Neural cell (in vitro differentiated cells): ENCODE data around the gene OR56A5. TPM values are rescaled to one million over a fixed set of nuclear protein-coding genes. Genes with fewer than 3 reads are reported as not detected.

Experiments
- H2AFZ ChIP-seq: fragments of 200-600, 300-800 bp; sonication (generic), shearing (Covaris generic); 2 replicates; pipeline ENCODE4 v1.6.0; 2014; ENCODE audit warnings: low read depth, mild to moderate bottlenecking, antibody characterized with exemption, low read length, moderate library complexity
- H3F3A ChIP-seq: fragments of 200-600 bp; shearing (Covaris generic); 2 replicates; pipeline ENCODE4 v1.6.1; 2016; ENCODE audit warnings: mild to moderate bottlenecking, moderate library complexity, mixed read lengths, antibody characterized with exemption, low read length; ENCODE audit not compliant: insufficient read depth, poor library complexity, severe bottlenecking
- H3K27ac ChIP-seq: fragments of 200-600, 300-800 bp; sonication (generic), shearing (Covaris generic); 2 replicates; pipeline ENCODE4 v1.5.1; 2014; ENCODE audit warnings: mild to moderate bottlenecking, low read length, moderate library complexity
- H3K27me3 ChIP-seq: fragments of 300-800, 200-600 bp; sonication (generic), shearing (Covaris generic); 2 replicates; pipeline ENCODE4 v1.6.0; 2014; ENCODE audit warnings: mild to moderate bottlenecking, low read depth, low read length, moderate library complexity; ENCODE audit not compliant: insufficient read depth
- H3K36me3 ChIP-seq: fragments of 300-800, 200-600 bp; sonication (generic), shearing (Covaris generic); 2 replicates; pipeline ENCODE4 v1.5.1; 2014; ENCODE audit warnings: mild to moderate bottlenecking, antibody characterized with exemption, low read length, moderate library complexity; ENCODE audit not compliant: insufficient read depth
- H3K4me2 ChIP-seq: fragments of 300-800, 200-600 bp; sonication (generic), shearing (Covaris generic); 2 replicates; pipeline ENCODE4 v1.6.0; 2014; ENCODE audit warnings: mild to moderate bottlenecking, low read length
- H3K4me3 ChIP-seq: fragments of 300-800, 200-600 bp; sonication (generic), shearing (Covaris generic); 2 replicates; pipeline ENCODE4 v1.5.1; 2014; ENCODE audit warnings: mild to moderate bottlenecking, low read length, moderate library complexity
- H3K79me2 ChIP-seq: fragments of 200-600 bp; shearing (Covaris generic); replicated peaks from 2 replicates; pipeline ENCODE4 v1.6.0; 2014; ENCODE audit warnings: mild to moderate bottlenecking, low read length, moderate library complexity; ENCODE audit not compliant: insufficient read depth
- H3K9ac ChIP-seq: fragments of 300-800, 200-600 bp; sonication (generic), shearing (Covaris generic); 2 replicates; pipeline ENCODE4 v1.6.1; 2016; ENCODE audit warnings: mild to moderate bottlenecking, low read length, mixed read lengths
- H3K9me2 ChIP-seq: fragments of 200-600 bp; shearing (Covaris generic); 2 replicates; pipeline ENCODE4 v1.6.1; 2016; ENCODE audit warnings: mild to moderate bottlenecking, low read length, mixed read lengths; ENCODE audit not compliant: insufficient read depth
- H3K9me3 ChIP-seq: fragments of 200-600, 300-800 bp; sonication (generic), shearing (Covaris generic); 2 replicates; pipeline ENCODE4 v1.6.1; 2016; ENCODE audit warnings: mild to moderate bottlenecking, mixed run types, low read length, moderate library complexity, mixed read lengths
- H4K20me1 ChIP-seq: fragments of 200-600 bp; shearing (Covaris generic); 2 replicates; pipeline ENCODE4 v1.6.1; 2016; ENCODE audit warnings: mild to moderate bottlenecking, mixed run types; ENCODE audit not compliant: insufficient read depth
- EP300 ChIP-seq: fragments of 450-650 bp; conservative IDR thresholded peaks from 2 replicates; pipeline ENCODE4 v1.6.1; 2014; ENCODE audit warnings: antibody characterized with exemption, mild to moderate bottlenecking, moderate library complexity; ENCODE audit not compliant: poor library complexity, severe bottlenecking
- EZH2 ChIP-seq: fragments of 200-600, 300-800 bp; shearing (Covaris generic), sonication (generic); IDR thresholded peaks from 2 replicates; pipeline ENCODE4 v1.6.1; 2014; ENCODE audit warnings: antibody characterized with exemption, low read length, borderline replicate concordance, mild to moderate bottlenecking; ENCODE audit not compliant: insufficient read depth, poor library complexity, severe bottlenecking
- MXI1 ChIP-seq: fragments of 450-650 bp; conservative IDR thresholded peaks from 2 replicates; pipeline ENCODE4 v1.6.1; 2014; ENCODE audit warnings: antibody characterized with exemption, mild to moderate bottlenecking; ENCODE audit not compliant: poor library complexity, severe bottlenecking
- POLR2AphosphoS5 ChIP-seq: IDR thresholded peaks from 2 replicates; pipeline ENCODE4 v1.6.1; 2012
- RAD21 ChIP-seq: fragments of 450-650 bp; conservative IDR thresholded peaks from 2 replicates; pipeline ENCODE4 v1.6.1; 2014; ENCODE audit warnings: antibody characterized with exemption, mild to moderate bottlenecking, moderate library complexity
- SMC3 ChIP-seq: fragments of 450-650 bp; conservative IDR thresholded peaks from 2 replicates; pipeline ENCODE4 v1.6.1; 2014; ENCODE audit warnings: antibody characterized with exemption, mild to moderate bottlenecking, moderate library complexity; ENCODE audit not compliant: poor library complexity
- TAF1 ChIP-seq: IDR thresholded peaks from 2 replicates; pipeline ENCODE4 v1.6.1; 2012; ENCODE audit warnings: low read depth
- polyA plus RNA-seq: library from polyadenylated mRNA; depleted of rRNA; stranded (reverse); fragments of >200 nt; gene quantifications from 2 replicates; pipeline ENCODE4 v1.2.3, GENCODE V29; 2014
- TF ChIP-seq, protein P1 (sequence below): fragments of 450-650 bp; IDR thresholded peaks from 2 replicates; pipeline ENCODE4 v1.5.1; 2014; ENCODE audit warnings: antibody characterized with exemption, mild to moderate bottlenecking, moderate library complexity; ENCODE audit not compliant: poor library complexity, severe bottlenecking
- TF ChIP-seq, protein P2 (sequence below): IDR thresholded peaks from 2 replicates; pipeline ENCODE4 v1.6.1; 2012; ENCODE audit warnings: borderline replicate concordance

Gene OR56A5
- polyA plus RNA-seq, 1 donor from 2014 or later = not detected

DNA sequence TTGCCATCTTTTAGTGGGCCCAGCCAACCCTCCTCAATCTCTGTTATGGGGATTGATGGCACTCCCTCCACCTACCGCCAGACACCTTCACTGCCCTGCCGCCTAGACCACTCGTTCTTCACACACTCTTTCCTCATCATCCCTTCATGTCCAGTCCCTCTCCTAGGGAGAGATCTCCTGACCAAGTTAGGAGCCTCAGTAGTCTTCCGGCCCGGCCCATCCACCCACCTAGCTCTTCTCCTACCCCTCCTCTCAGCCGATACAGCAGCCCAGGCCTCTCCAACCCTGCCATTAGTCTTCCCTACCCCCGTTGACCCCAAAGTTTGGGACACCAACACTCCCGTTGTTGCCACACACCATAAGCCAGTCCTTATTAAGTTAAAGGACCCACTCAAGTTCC, 37.2 kb downstream of the OR56A5 start:
- no peaks in the 10 kb centered on the region for H3F3A ChIP-seq
- no peak overlapping the region for H3K9ac ChIP-seq
- no peaks in the 10 kb centered on the region for H3K9me2 ChIP-seq
- H3K27me3 ChIP-seq = no peaks in the 10 kb centered on the region
- no peak overlapping the region for H2AFZ ChIP-seq
- no peak overlapping the region for H3K27ac ChIP-seq
- H3K4me2 ChIP-seq = no peak overlapping the region
- no peak for TF ChIP-seq EP300
- TF ChIP-seq RAD21 = no peak
- no peak for TF ChIP-seq TAF1
- TF ChIP-seq, protein P1, sequence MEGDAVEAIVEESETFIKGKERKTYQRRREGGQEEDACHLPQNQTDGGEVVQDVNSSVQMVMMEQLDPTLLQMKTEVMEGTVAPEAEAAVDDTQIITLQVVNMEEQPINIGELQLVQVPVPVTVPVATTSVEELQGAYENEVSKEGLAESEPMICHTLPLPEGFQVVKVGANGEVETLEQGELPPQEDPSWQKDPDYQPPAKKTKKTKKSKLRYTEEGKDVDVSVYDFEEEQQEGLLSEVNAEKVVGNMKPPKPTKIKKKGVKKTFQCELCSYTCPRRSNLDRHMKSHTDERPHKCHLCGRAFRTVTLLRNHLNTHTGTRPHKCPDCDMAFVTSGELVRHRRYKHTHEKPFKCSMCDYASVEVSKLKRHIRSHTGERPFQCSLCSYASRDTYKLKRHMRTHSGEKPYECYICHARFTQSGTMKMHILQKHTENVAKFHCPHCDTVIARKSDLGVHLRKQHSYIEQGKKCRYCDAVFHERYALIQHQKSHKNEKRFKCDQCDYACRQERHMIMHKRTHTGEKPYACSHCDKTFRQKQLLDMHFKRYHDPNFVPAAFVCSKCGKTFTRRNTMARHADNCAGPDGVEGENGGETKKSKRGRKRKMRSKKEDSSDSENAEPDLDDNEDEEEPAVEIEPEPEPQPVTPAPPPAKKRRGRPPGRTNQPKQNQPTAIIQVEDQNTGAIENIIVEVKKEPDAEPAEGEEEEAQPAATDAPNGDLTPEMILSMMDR = no peak
- no peak for TF ChIP-seq SMC3
- TF ChIP-seq MXI1 = no peak
- no peaks in the 10 kb centered on the region for H3K9me3 ChIP-seq
- no peaks in the 10 kb centered on the region for H4K20me1 ChIP-seq
- no peak overlapping the region for H3K4me3 ChIP-seq
- no peaks in the 10 kb centered on the region for H3K79me2 ChIP-seq
- H3K36me3 ChIP-seq = no peaks in the 10 kb centered on the region

DNA sequence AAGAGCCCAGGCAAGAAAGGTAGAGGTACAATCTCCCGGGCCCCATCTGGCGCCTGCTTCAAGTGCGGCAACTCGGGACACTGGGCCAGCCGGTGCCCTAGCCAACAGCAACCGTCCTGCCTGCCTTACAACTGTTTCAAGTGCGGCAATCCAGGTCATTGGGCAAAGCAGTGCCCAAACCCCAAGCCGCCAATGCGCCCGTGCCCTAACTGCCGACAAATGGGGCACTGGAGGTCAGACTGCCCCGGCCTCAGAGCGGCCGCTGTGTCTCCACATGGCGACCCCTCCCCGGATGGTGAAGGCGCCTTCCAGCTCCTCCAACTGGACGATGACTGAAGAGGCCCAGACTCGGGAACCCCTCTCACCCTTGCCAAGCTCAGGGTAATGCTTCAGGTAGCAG, 37.7 kb downstream of the OR56A5 start:
- no peak for TF ChIP-seq MXI1
- TF ChIP-seq, protein P2, sequence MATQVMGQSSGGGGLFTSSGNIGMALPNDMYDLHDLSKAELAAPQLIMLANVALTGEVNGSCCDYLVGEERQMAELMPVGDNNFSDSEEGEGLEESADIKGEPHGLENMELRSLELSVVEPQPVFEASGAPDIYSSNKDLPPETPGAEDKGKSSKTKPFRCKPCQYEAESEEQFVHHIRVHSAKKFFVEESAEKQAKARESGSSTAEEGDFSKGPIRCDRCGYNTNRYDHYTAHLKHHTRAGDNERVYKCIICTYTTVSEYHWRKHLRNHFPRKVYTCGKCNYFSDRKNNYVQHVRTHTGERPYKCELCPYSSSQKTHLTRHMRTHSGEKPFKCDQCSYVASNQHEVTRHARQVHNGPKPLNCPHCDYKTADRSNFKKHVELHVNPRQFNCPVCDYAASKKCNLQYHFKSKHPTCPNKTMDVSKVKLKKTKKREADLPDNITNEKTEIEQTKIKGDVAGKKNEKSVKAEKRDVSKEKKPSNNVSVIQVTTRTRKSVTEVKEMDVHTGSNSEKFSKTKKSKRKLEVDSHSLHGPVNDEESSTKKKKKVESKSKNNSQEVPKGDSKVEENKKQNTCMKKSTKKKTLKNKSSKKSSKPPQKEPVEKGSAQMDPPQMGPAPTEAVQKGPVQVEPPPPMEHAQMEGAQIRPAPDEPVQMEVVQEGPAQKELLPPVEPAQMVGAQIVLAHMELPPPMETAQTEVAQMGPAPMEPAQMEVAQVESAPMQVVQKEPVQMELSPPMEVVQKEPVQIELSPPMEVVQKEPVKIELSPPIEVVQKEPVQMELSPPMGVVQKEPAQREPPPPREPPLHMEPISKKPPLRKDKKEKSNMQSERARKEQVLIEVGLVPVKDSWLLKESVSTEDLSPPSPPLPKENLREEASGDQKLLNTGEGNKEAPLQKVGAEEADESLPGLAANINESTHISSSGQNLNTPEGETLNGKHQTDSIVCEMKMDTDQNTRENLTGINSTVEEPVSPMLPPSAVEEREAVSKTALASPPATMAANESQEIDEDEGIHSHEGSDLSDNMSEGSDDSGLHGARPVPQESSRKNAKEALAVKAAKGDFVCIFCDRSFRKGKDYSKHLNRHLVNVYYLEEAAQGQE = no peak
- TF ChIP-seq EZH2 = no peak
- no peak for TF ChIP-seq POLR2AphosphoS5
- TF ChIP-seq TAF1 = no peak
- TF ChIP-seq, protein P1 = no peak
- no peak for TF ChIP-seq EP300
- no peak for TF ChIP-seq RAD21
- Histone ChIP-seq H3K79me2 (no peaks in the 10 kb centered on the region), H3K36me3 (no peaks in the 10 kb centered on the region), H3K9ac (no peak overlapping the region), H3K9me3 (no peaks in the 10 kb centered on the region), H3K4me3 (no peak overlapping the region), H2AFZ (no peak overlapping the region), H3K27ac (no peak overlapping the region), H4K20me1 (no peaks in the 10 kb centered on the region), H3K4me2 (no peak overlapping the region), H3K9me2 (no peaks in the 10 kb centered on the region), H3F3A (no peaks in the 10 kb centered on the region), H3K27me3 (no peaks in the 10 kb centered on the region)
